Measurements from ENCODE around the gene MPHOSPH8. TPM values are rescaled to one million over a fixed set of nuclear protein-coding genes. Genes with fewer than 3 reads are reported as not detected.
"Not testable (repeated sequence)": the region's sequence is repeated elsewhere in the genome, so short reads cannot be mapped to it uniquely, and the experiment has no call there.

Gene MPHOSPH8
- total RNA-seq, 1 experiment from 2014 or later = 17.5 TPM

DNA sequence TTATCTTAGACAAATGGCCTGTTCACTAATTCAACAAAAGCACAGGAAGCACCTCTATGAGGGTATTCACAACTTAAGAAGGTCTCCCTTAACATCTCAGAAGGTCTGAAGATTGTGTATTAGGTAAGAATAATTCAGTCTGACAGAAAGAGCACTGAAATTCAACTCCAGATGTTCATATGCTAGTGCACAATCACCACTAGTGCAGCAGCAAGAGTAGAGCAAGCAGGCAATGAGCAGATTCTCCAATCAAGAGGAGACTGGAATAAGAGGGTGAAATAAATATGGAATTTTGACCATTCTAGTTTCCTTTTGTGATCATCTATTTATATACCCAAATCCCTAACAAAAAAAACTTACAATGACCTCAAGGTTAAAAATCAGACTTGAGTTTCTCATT, 52.0 kb downstream of the MPHOSPH8 start:
- peaks cover 5% of the 10 kb centered on the region for H3K36me3 Mint-ChIP-seq (ENCODE audit: insufficient read depth, unreplicated experiment)
- no peak for DNase-seq
- intact Hi-C loops (cut with micrococcal nuclease; ENCODE audit: unreplicated experiment) = no loop called here
- TF ChIP-seq CTCF (IDR thresholded peaks at IDR 0.05; ENCODE audit: unreplicated experiment) = no peak
- CTCF ChIA-PET = no interaction called here
- H3K27ac Mint-ChIP-seq (ENCODE audit: unreplicated experiment) = no peak overlapping the region
- peaks cover 16% of the 10 kb centered on the region for H3K4me1 Mint-ChIP-seq (ENCODE audit: low read depth, unreplicated experiment)
- no peaks in the 10 kb centered on the region for H3K9me3 Mint-ChIP-seq (ENCODE audit: low read depth, unreplicated experiment)
- no TSS peak for BruUV-seq (replicated peaks)
- no peak overlapping the region for H3K4me3 Mint-ChIP-seq (ENCODE audit: low read depth, unreplicated experiment)
- no peaks in the 10 kb centered on the region for H3K27me3 Mint-ChIP-seq (ENCODE audit: unreplicated experiment)

DNA sequence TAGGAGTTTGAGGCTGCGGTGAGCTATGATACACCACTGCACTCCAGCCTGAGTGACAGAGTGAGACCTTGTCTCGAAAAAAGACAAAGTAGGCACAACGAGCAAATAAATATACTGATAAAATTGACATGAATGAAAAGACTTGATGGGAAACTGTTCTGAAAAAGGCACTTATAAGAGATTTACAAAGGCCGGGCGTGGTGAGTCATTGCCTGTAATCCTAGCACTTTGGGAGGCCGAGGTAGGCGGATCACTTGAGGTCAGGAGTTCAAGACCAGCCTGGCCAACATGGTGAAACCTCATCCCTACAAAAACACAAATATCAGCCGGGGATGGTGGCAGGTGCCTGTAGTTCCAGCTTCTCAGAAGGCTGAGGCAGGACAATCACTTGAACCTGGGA, 58.0 kb downstream of the MPHOSPH8 start:
- CTCF ChIA-PET; H3K27me3 Mint-ChIP-seq (ENCODE audit: unreplicated experiment); DNase-seq; H3K27ac Mint-ChIP-seq (ENCODE audit: unreplicated experiment); intact Hi-C loops (cut with micrococcal nuclease; ENCODE audit: unreplicated experiment); H3K4me3 Mint-ChIP-seq (ENCODE audit: low read depth, unreplicated experiment); H3K9me3 Mint-ChIP-seq (ENCODE audit: low read depth, unreplicated experiment); BruUV-seq (replicated peaks): not testable (repeated sequence)
- Mint-ChIP-seq H3K4me1 (ENCODE audit: low read depth, unreplicated experiment) (peaks cover 21% of the 10 kb centered on the region), H3K36me3 (ENCODE audit: insufficient read depth, unreplicated experiment) (peaks cover 13% of the 10 kb centered on the region)

- H3K4me1 Mint-ChIP-seq (ENCODE audit: low read depth, unreplicated experiment) = peaks cover 29% of the 10 kb centered on the region
- no peak overlapping the region for H3K4me3 Mint-ChIP-seq (ENCODE audit: low read depth, unreplicated experiment)
- no peak overlapping the region for H3K27ac Mint-ChIP-seq (ENCODE audit: unreplicated experiment)
- CTCF ChIA-PET = no interaction called here
- no peak for DNase-seq
- no TSS peak for BruUV-seq (replicated peaks)
- H3K27me3 Mint-ChIP-seq (ENCODE audit: unreplicated experiment) = no peaks in the 10 kb centered on the region
- H3K36me3 Mint-ChIP-seq (ENCODE audit: insufficient read depth, unreplicated experiment) = peaks cover 13% of the 10 kb centered on the region
- intact Hi-C loops (cut with micrococcal nuclease; ENCODE audit: unreplicated experiment) = no loop called here
- no peaks in the 10 kb centered on the region for H3K9me3 Mint-ChIP-seq (ENCODE audit: low read depth, unreplicated experiment)
- no peak for TF ChIP-seq CTCF (IDR thresholded peaks at IDR 0.05; ENCODE audit: unreplicated experiment)
Measured at GRCh38 chr13:19695428-19695827, 62.0 kb downstream of the MPHOSPH8 start.

DNA sequence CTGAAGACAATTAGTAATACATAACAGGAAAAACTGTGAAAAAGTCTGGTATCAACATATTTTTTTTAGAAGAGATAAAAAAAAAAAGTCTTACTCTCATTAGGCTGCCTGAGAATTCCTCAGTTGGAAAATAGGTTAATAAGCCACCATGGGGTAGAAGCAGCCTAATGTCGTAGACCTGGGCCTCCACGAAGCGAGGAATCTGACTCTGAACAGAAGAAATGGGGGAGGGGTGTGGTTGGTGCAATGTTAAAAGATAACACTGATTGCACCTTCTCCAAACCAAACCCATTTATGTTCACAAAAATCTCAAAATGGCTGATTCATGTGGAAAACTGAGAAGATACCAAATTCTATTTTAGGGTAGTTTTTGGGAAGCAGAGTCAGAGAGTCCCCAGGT, 62.4 kb downstream of the MPHOSPH8 start:
- BruUV-seq (replicated peaks) = no TSS peak
- DNase-seq = no peak
- Mint-ChIP-seq H3K36me3 (ENCODE audit: insufficient read depth, unreplicated experiment) (peaks cover 13% of the 10 kb centered on the region), H3K27me3 (ENCODE audit: unreplicated experiment) (no peaks in the 10 kb centered on the region), H3K4me1 (ENCODE audit: low read depth, unreplicated experiment) (peaks cover 29% of the 10 kb centered on the region), H3K4me3 (ENCODE audit: low read depth, unreplicated experiment) (no peak overlapping the region), H3K9me3 (ENCODE audit: low read depth, unreplicated experiment) (no peaks in the 10 kb centered on the region), H3K27ac (ENCODE audit: unreplicated experiment) (no peak overlapping the region)
- intact Hi-C loops (cut with micrococcal nuclease; ENCODE audit: unreplicated experiment) = no loop called here
- CTCF ChIA-PET = no interaction called here
- no peak for TF ChIP-seq CTCF (IDR thresholded peaks at IDR 0.05; ENCODE audit: unreplicated experiment)

DNA sequence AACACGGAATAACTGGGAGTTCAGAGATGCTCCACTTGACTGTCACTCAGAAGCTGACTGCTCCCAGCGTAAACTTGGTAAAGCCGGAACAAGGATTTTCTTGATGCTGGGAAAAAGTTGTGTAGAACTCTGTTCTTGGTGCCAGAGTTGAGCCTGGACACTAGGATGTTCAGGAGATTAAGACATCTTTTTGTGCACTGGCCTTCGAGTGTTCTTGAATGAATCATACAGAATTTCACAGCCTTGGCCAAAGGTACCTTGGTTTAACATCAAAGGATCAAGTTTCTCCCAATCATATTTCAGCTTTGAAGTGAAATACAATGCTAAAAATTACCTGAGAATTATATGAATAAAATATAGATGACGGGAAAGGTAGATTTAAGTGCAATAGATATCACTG, 67.5 kb downstream of the MPHOSPH8 start:
- not testable (repeated sequence) for H3K4me1 Mint-ChIP-seq (ENCODE audit: low read depth, unreplicated experiment)

GRCh38 chr13:19701619-19702018, 68.2 kb downstream of the MPHOSPH8 start:
- BruUV-seq (replicated peaks); H3K9me3 Mint-ChIP-seq (ENCODE audit: low read depth, unreplicated experiment); H3K27me3 Mint-ChIP-seq (ENCODE audit: unreplicated experiment); H3K27ac Mint-ChIP-seq (ENCODE audit: unreplicated experiment); CTCF ChIA-PET; H3K36me3 Mint-ChIP-seq (ENCODE audit: insufficient read depth, unreplicated experiment); H3K4me3 Mint-ChIP-seq (ENCODE audit: low read depth, unreplicated experiment); H3K4me1 Mint-ChIP-seq (ENCODE audit: low read depth, unreplicated experiment); DNase-seq: not testable (repeated sequence)
- intact Hi-C loops (cut with micrococcal nuclease; ENCODE audit: unreplicated experiment) = loop anchor here (10.0 kb wide), 1 partner anchor 497 kb away; no protein-coding TSS in a partner anchor

More for the DNA sequence above, 67.5 kb downstream of the MPHOSPH8 start:
- CTCF ChIA-PET; H3K27me3 Mint-ChIP-seq (ENCODE audit: unreplicated experiment); BruUV-seq (replicated peaks); H3K4me3 Mint-ChIP-seq (ENCODE audit: low read depth, unreplicated experiment); DNase-seq; H3K27ac Mint-ChIP-seq (ENCODE audit: unreplicated experiment); H3K36me3 Mint-ChIP-seq (ENCODE audit: insufficient read depth, unreplicated experiment); H3K9me3 Mint-ChIP-seq (ENCODE audit: low read depth, unreplicated experiment): not testable (repeated sequence)
- intact Hi-C loops (cut with micrococcal nuclease; ENCODE audit: unreplicated experiment) = loop anchor here (10.0 kb wide), 1 partner anchor 496 kb away; no protein-coding TSS in a partner anchor

GRCh38 chr13:19704256-19704655, 70.8 kb downstream of the MPHOSPH8 start:
- H3K9me3 Mint-ChIP-seq (ENCODE audit: low read depth, unreplicated experiment); H3K36me3 Mint-ChIP-seq (ENCODE audit: insufficient read depth, unreplicated experiment); CTCF ChIA-PET; BruUV-seq (replicated peaks); H3K4me3 Mint-ChIP-seq (ENCODE audit: low read depth, unreplicated experiment); DNase-seq; H3K27me3 Mint-ChIP-seq (ENCODE audit: unreplicated experiment); H3K27ac Mint-ChIP-seq (ENCODE audit: unreplicated experiment); H3K4me1 Mint-ChIP-seq (ENCODE audit: low read depth, unreplicated experiment): not testable (repeated sequence)
- intact Hi-C loops (cut with micrococcal nuclease; ENCODE audit: unreplicated experiment) = loop anchor here (10.0 kb wide), 1 partner anchor 499 kb away; no protein-coding TSS in a partner anchor

GRCh38 chr13:19709039-19709438, 75.6 kb downstream of the MPHOSPH8 start:
- H3K9me3 Mint-ChIP-seq (ENCODE audit: low read depth, unreplicated experiment); H3K4me3 Mint-ChIP-seq (ENCODE audit: low read depth, unreplicated experiment); BruUV-seq (replicated peaks); H3K27me3 Mint-ChIP-seq (ENCODE audit: unreplicated experiment); H3K36me3 Mint-ChIP-seq (ENCODE audit: insufficient read depth, unreplicated experiment); DNase-seq; H3K4me1 Mint-ChIP-seq (ENCODE audit: low read depth, unreplicated experiment); H3K27ac Mint-ChIP-seq (ENCODE audit: unreplicated experiment): not testable (repeated sequence)
- CTCF ChIA-PET = interaction anchor here (0.7 kb wide), 1 partner anchor 256 kb away, joined by 7 read pairs; no protein-coding TSS in a partner anchor
- intact Hi-C loops (cut with micrococcal nuclease; ENCODE audit: unreplicated experiment) = loop anchor here (10.0 kb wide), 1 partner anchor 504 kb away; no protein-coding TSS in a partner anchor
